Measurements from ENCODE around the gene REV3L. TPM values are rescaled to one million over a fixed set of nuclear protein-coding genes. Genes with fewer than 3 reads are reported as not detected.

The REV3L gene
- total and polyA plus RNA-seq, 2 donors (not counting 3 experiments of a cell fraction or from before 2014, with no cell fraction given) = 6.0 to 22.7 TPM

GRCh38 chr6:111403388-111403787 is 79.6 kb downstream of the REV3L start:
- BruUV-seq (replicated peaks) = no TSS peak
- CTCF ChIA-PET = interaction anchor here (0.6 to 2.0 kb wide), 2 partner anchors 17 to 21 kb away, joined by 3 to 6 read pairs; no protein-coding TSS in a partner anchor
- Histone ChIP-seq H3K9me1 (replicated peaks; ENCODE audit: control insufficient read depth, extremely low read depth, insufficient read depth, low read length) (no peaks in the 10 kb centered on the region), H3K36me3 (ENCODE audit: control insufficient read depth in 2 of 2, extremely low read depth in 1 of 2, insufficient read depth in 2 of 2, low read length in 2 of 2) (peaks cover 0 to 3% of the 10 kb centered on the region in 2 experiments), H3K4me2 (ENCODE audit: insufficient read depth, low read length) (no peak overlapping the region), H3K79me2 (ENCODE audit: control insufficient read depth, insufficient read depth, low read length) (no peaks in the 10 kb centered on the region), H3K4me3 (replicated peaks in 1 of 3; ENCODE audit: insufficient read depth in 1 of 3, low read depth in 1 of 3, low read length in 3 of 3) (no peak overlapping the region), H3K9me3 (replicated peaks; ENCODE audit: control insufficient read depth, insufficient read depth, low read length) (no peaks in the 10 kb centered on the region), H3K27me3 (ENCODE audit: control insufficient read depth in 2 of 2, insufficient read depth in 2 of 2, low read length in 2 of 2) (no peaks in the 10 kb centered on the region), H2AFZ (ENCODE audit: low read depth, low read length) (no peak overlapping the region), H3K27ac (ENCODE audit: insufficient read depth, low read depth, low read length) (no peak overlapping the region), H3K9ac (replicated peaks; ENCODE audit: extremely low read depth, insufficient read depth, low read length) (no peak overlapping the region), H3K4me1 (ENCODE audit: control insufficient read depth, extremely low read depth, insufficient read depth, low read length) (no peaks in the 10 kb centered on the region), H4K20me1 (replicated peaks; ENCODE audit: control insufficient read depth, extremely low read depth, insufficient read depth, low read length) (no peaks in the 10 kb centered on the region)
- FAIRE-seq (no peak), DNase-seq (ENCODE audit: low read depth, low spot score) (no peak)
- dilution Hi-C loops (cut with MboI; ENCODE audit: extremely low pct_ligation_motif_present, low sequenced_read_pairs) (no loop called here), intact Hi-C loops (cut with micrococcal nuclease) (no loop called here)
- no peak for TF ChIP-seq MYC (IDR thresholded peaks at IDR 0.05; ENCODE audit: low read depth, low read length)
- TF ChIP-seq GATA2 (IDR thresholded peaks at IDR 0.05; ENCODE audit: insufficient read depth, insufficient read length, low read depth, low read length) = no peak
- TF ChIP-seq FOS (IDR thresholded peaks at IDR 0.05; ENCODE audit: borderline replicate concordance, insufficient read depth, low read length) = no peak
- TF ChIP-seq, protein P1, sequence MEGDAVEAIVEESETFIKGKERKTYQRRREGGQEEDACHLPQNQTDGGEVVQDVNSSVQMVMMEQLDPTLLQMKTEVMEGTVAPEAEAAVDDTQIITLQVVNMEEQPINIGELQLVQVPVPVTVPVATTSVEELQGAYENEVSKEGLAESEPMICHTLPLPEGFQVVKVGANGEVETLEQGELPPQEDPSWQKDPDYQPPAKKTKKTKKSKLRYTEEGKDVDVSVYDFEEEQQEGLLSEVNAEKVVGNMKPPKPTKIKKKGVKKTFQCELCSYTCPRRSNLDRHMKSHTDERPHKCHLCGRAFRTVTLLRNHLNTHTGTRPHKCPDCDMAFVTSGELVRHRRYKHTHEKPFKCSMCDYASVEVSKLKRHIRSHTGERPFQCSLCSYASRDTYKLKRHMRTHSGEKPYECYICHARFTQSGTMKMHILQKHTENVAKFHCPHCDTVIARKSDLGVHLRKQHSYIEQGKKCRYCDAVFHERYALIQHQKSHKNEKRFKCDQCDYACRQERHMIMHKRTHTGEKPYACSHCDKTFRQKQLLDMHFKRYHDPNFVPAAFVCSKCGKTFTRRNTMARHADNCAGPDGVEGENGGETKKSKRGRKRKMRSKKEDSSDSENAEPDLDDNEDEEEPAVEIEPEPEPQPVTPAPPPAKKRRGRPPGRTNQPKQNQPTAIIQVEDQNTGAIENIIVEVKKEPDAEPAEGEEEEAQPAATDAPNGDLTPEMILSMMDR (IDR thresholded peaks at IDR 0.05; ENCODE audit: extremely low read depth in 1 of 2, insufficient read depth in 1 of 2, low read depth in 1 of 2, low read length in 2 of 2) = no peak
- TF ChIP-seq POLR2A (IDR thresholded peaks at IDR 0.05; ENCODE audit: low read depth, low read length) = no peak
- no peak for TF ChIP-seq EZH2 (IDR thresholded peaks at IDR 0.05; ENCODE audit: borderline replicate concordance, low read depth, low read length, severe bottlenecking)
- TF ChIP-seq, protein P2, sequence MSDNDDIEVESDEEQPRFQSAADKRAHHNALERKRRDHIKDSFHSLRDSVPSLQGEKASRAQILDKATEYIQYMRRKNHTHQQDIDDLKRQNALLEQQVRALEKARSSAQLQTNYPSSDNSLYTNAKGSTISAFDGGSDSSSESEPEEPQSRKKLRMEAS (IDR thresholded peaks at IDR 0.05; ENCODE audit: insufficient read depth, insufficient read length) = no peak
- TF ChIP-seq POLR2AphosphoS5 (IDR thresholded peaks at IDR 0.05; ENCODE audit: insufficient read depth, low read depth, low read length) = no peak
- no peak for TF ChIP-seq JUN (IDR thresholded peaks at IDR 0.05; ENCODE audit: borderline replicate concordance, insufficient read depth, insufficient read length, low read depth)
- POLR2A ChIA-PET = no interaction called here

Data from endothelial cell of umbilical vein (primary cell).